GM19193 (cell line): ENCODE measurements around the gene HTR2A.

Experiments
- POLR2A ChIP-seq: IDR thresholded peaks from 4 replicates; pipeline ENCODE4 v1.6.1; 2011; ENCODE audit not compliant: insufficient read depth, insufficient read length; ENCODE audit errors: extremely low read depth

The HTR2A gene

GRCh38 chr13:46893798-46894560 is 2.9 kb downstream of the HTR2A start:
- TF ChIP-seq POLR2A, result no peak

- no peak for TF ChIP-seq POLR2A
Measured at GRCh38 chr13:46893221-46893740, 3.6 kb downstream of the HTR2A start.

- no peak for TF ChIP-seq POLR2A
Measured at GRCh38 chr13:46885018-46885417, 11.8 kb downstream of the HTR2A start.

GRCh38 chr13:46884531-46884930 is 12.3 kb downstream of the HTR2A start:
- TF ChIP-seq POLR2A, result no peak

- TF ChIP-seq POLR2A, result no peak
Measured at GRCh38 chr13:46881621-46882020, 15.2 kb downstream of the HTR2A start.

- TF ChIP-seq POLR2A, result no peak
Measured at GRCh38 chr13:46874006-46874405, 22.8 kb downstream of the HTR2A start.

GRCh38 chr13:46871557-46871956 is 25.3 kb downstream of the HTR2A start:
- no peak for TF ChIP-seq POLR2A

GRCh38 chr13:46868091-46868490 is 28.8 kb downstream of the HTR2A start:
- TF ChIP-seq POLR2A, result no peak

GRCh38 chr13:46866150-46866549 is 30.7 kb downstream of the HTR2A start:
- no peak for TF ChIP-seq POLR2A

- TF ChIP-seq POLR2A, result no peak
Measured at GRCh38 chr13:46864941-46865340, 31.9 kb downstream of the HTR2A start.

- no peak for TF ChIP-seq POLR2A
Measured at GRCh38 chr13:46861959-46862358, 34.9 kb downstream of the HTR2A start.

GRCh38 chr13:46860722-46861121 is 36.1 kb downstream of the HTR2A start:
- TF ChIP-seq POLR2A, result no peak

GRCh38 chr13:46858776-46859175 is 38.1 kb downstream of the HTR2A start:
- no peak for TF ChIP-seq POLR2A

- no peak for TF ChIP-seq POLR2A
Measured at GRCh38 chr13:46858163-46858562, 38.7 kb downstream of the HTR2A start.

- no peak for TF ChIP-seq POLR2A
Measured at GRCh38 chr13:46855664-46856063, 41.2 kb downstream of the HTR2A start.

- no peak for TF ChIP-seq POLR2A
Measured at GRCh38 chr13:46855166-46855565, 41.7 kb downstream of the HTR2A start.
